Large intestine (tissue), 3 donors: ENCODE data around the gene ALG3. TPM values are rescaled to one million over a fixed set of nuclear protein-coding genes. Genes with fewer than 3 reads are reported as not detected.

Source experiments
- DNase-seq, 2 donors: peaks; one replicate each; pipeline versions ENCODE4 v3.0.0 to v3.0.0-alpha.2; 2013
- H3K27ac ChIP-seq: one replicate; pipeline ENCODE4 v1.5.1; 2013; ENCODE audit warnings: low read length
- H3K27me3 ChIP-seq: 2 replicates; pipeline ENCODE4 v1.6.1; 2013; ENCODE audit warnings: low read length; ENCODE audit not compliant: control insufficient read depth, insufficient read depth
- H3K36me3 ChIP-seq: 2 replicates; pipeline ENCODE4 v1.6.1; 2013; ENCODE audit warnings: low read length; ENCODE audit not compliant: control insufficient read depth, insufficient read depth
- H3K4me1 ChIP-seq: one replicate; pipeline ENCODE4 v1.6.1; 2013; ENCODE audit warnings: low read length; ENCODE audit not compliant: control insufficient read depth, insufficient read depth
- H3K4me3 ChIP-seq: one replicate; pipeline ENCODE4 v1.5.1; 2013; ENCODE audit warnings: low read length
- H3K9me3 ChIP-seq: one replicate; pipeline ENCODE4 v1.6.1; 2013; ENCODE audit warnings: mild to moderate bottlenecking, low read depth, low read length, moderate library complexity; ENCODE audit not compliant: control insufficient read depth
- WGBS: methylation state at CpG from one replicate; pipeline ENCODE4 v1.1.5; 2013; ENCODE audit warnings: low lambda C conversion rate; ENCODE audit not compliant: insufficient coverage; 5-methylcytosine and 5-hydroxymethylcytosine counted together
- polyA plus RNA-seq: library from polyadenylated mRNA; unstranded; fragments of 120-200 nt; gene quantifications from one replicate; pipeline ENCODE4 v1.2.1, GENCODE V29; 2013

The ALG3 gene
- polyA plus RNA-seq, 1 donor: 74.6 TPM

DNA sequence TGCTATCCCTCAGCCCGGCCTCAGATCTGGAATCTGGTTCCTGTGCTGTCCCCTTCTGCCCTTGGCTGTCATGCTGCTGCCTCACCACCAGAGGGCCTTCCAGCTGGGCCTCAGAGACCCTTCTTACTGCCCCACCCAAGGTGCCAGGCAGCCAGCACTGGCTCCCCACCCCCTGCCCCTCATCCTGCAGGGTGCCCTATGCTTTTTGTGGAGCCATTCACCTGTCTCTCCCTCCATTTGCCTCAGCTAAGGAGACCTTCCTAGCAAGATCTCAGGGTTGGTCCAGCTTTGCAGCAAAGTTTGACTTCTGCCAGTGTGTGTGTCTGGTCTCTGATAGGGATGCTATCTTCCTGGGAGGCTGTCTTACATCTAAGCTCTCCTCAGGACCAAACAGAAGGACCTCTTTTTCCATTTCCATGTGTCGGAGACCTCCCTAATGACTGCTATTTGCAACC, 21.3 kb downstream of the ALG3 start:
- DNase-seq: no peak
- no CpG with 5 or more reads among the region's 2 CpGs for WGBS

GRCh38 chr3:184223946-184224345, 24.8 kb downstream of the ALG3 start:
- Histone ChIP-seq H3K4me3 (no peak overlapping the region), H3K27me3 (peaks cover 20% of the 10 kb centered on the region), H3K9me3 (no peaks in the 10 kb centered on the region), H3K27ac (no peak overlapping the region), H3K36me3 (no peaks in the 10 kb centered on the region), H3K4me1 (no peaks in the 10 kb centered on the region)
- WGBS: no CpG with 5 or more reads among the region's 3 CpGs
- no peak for DNase-seq

More for the DNA sequence above, 21.3 kb downstream of the ALG3 start:
- Histone ChIP-seq H3K27me3 (peaks cover 50% of the 10 kb centered on the region), H3K27ac (no peak overlapping the region), H3K4me1 (peaks cover 8% of the 10 kb centered on the region), H3K4me3 (no peak overlapping the region), H3K9me3 (peaks cover 6% of the 10 kb centered on the region), H3K36me3 (no peaks in the 10 kb centered on the region)

GRCh38 chr3:184222521-184222920, 26.2 kb downstream of the ALG3 start:
- Histone ChIP-seq H3K27ac (no peak overlapping the region), H3K4me1 (no peaks in the 10 kb centered on the region), H3K9me3 (no peaks in the 10 kb centered on the region), H3K36me3 (no peaks in the 10 kb centered on the region), H3K4me3 (no peak overlapping the region), H3K27me3 (peaks cover 8% of the 10 kb centered on the region)
- no CpG with 5 or more reads among the region's 3 CpGs for WGBS
- no peak for DNase-seq

- DNase-seq: no peak
Measured at GRCh38 chr3:184218814-184219213, 29.9 kb downstream of the ALG3 start.

DNA sequence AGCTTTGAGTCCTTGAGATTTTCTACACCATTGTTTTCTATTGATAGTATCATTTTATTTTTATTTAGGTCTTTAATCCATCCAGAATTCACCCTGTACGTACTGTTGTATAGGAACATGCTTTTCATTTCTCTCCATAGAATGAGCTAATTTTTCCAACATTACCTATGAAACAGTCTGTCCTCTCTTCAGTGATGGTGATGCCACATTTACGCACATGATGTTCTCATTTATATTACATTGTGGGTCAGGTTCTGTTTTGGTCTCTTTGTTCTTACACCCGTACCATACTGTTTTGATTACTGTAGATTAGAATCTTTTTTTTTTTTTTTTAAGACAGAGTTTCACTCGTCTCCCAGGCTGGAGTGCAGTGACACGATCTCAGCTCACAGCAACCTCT, 37.0 kb downstream of the ALG3 start:
- DNase-seq: no peak
- no peaks in the 10 kb centered on the region for H3K4me1 ChIP-seq

More at GRCh38 chr3:184218814-184219213, 29.9 kb downstream of the ALG3 start:
- no peak overlapping the region for H3K4me3 ChIP-seq
- no peak overlapping the region for H3K27ac ChIP-seq
- H3K36me3 ChIP-seq: no peaks in the 10 kb centered on the region
- WGBS: 75% methylated on average over 1 of the region's 4 CpGs
- no peaks in the 10 kb centered on the region for H3K9me3 ChIP-seq
- H3K4me1 ChIP-seq: no peaks in the 10 kb centered on the region
- peaks cover 2% of the 10 kb centered on the region for H3K27me3 ChIP-seq

GRCh38 chr3:184211297-184211696, 37.5 kb downstream of the ALG3 start:
- H3K27ac ChIP-seq: no peak overlapping the region
- 86% methylated on average over 1 of the region's 5 CpGs for WGBS
- no peak for DNase-seq
- H3K4me1 ChIP-seq: no peaks in the 10 kb centered on the region
- H3K36me3 ChIP-seq: no peaks in the 10 kb centered on the region
- peaks cover 6% of the 10 kb centered on the region for H3K27me3 ChIP-seq
- H3K9me3 ChIP-seq: no peaks in the 10 kb centered on the region
- no peak overlapping the region for H3K4me3 ChIP-seq

More for the DNA sequence above, 37.0 kb downstream of the ALG3 start:
- Histone ChIP-seq H3K9me3 (no peaks in the 10 kb centered on the region), H3K36me3 (no peaks in the 10 kb centered on the region), H3K27me3 (peaks cover 3% of the 10 kb centered on the region), H3K27ac (no peak overlapping the region), H3K4me3 (no peak overlapping the region)
- 93% methylated on average over 2 of the region's 5 CpGs for WGBS

DNA sequence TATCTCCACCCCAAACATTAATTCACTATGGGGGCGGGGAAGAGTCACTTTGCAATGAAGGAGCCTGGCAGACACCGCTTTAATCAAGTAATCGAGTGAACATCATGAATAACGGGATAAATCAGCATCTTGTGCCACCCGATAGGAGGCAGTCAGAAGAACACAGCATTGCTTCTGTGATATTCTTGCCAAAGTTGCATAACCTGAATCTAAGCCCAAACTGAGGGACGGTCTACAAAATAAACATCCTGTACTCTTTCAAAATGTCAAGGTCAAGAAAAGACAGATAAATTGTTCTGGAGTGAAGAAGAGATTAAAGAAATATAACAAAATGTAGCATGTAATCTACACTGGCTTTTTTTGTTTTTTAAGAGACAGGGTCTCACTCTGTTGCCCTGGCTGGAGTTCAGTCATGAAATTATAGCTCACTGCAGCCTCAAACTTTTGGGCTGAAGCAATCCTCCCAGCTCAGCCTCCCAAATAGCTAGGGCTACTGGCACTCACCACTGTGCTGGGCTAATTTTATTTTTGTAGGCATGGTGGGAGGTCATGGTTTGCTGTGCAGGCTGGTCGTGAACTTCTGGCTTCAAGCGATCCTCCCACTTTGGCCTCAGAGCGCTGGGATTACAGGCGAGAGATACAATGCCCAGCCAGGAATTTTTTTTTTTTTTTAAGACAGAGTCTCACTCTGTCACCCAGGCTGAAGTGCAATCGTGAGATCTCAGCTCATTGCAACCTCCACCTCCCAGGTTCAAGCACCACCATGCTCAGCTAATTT, 39.4 kb downstream of the ALG3 start:
- WGBS: 50% methylated on average over 1 of the region's 11 CpGs
- Histone ChIP-seq H3K27ac (no peak overlapping the region), H3K9me3 (no peaks in the 10 kb centered on the region)

GRCh38 chr3:184203526-184203925, 45.2 kb downstream of the ALG3 start:
- H3K4me1 ChIP-seq: no peaks in the 10 kb centered on the region
- 79% methylated on average over 2 of the region's 8 CpGs for WGBS
- no peak for DNase-seq
- H3K27ac ChIP-seq: no peak overlapping the region
- H3K27me3 ChIP-seq: peaks cover 14% of the 10 kb centered on the region
- H3K4me3 ChIP-seq: no peak overlapping the region
- H3K36me3 ChIP-seq: no peaks in the 10 kb centered on the region
- no peaks in the 10 kb centered on the region for H3K9me3 ChIP-seq

More for the DNA sequence above, 39.4 kb downstream of the ALG3 start:
- no peak for DNase-seq
- Histone ChIP-seq H3K4me3 (no peak overlapping the region), H3K4me1 (no peaks in the 10 kb centered on the region), H3K27me3 (peaks cover 14% of the 10 kb centered on the region), H3K36me3 (no peaks in the 10 kb centered on the region)

DNA sequence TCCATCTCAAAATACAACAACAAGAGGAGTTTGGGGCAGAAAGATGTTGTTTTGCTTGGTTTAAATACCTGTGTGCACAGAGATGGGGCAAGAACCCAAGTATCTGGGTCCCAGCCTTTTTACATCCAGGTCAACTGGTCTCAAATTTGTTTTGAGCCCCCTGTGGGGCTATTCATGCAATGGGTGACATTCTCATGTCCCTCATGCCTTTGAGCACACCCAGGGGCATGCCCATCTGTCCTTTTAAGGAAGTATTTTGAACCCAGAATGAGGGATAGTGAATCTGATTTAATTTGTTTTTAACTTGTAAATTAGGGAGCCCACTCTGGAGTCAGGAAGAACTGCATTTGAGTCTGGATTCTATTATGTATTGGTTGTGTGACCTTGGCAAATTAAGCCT, 47.9 kb downstream of the ALG3 start:
- Histone ChIP-seq H3K27ac (no peak overlapping the region), H3K9me3 (no peaks in the 10 kb centered on the region), H3K27me3 (peaks cover 3% of the 10 kb centered on the region), H3K36me3 (peaks cover under 1% of the 10 kb centered on the region), H3K4me3 (no peak overlapping the region), H3K4me1 (no peaks in the 10 kb centered on the region)
- DNase-seq: no peak

GRCh38 chr3:184198509-184198908, 50.3 kb downstream of the ALG3 start:
- WGBS: no CpG with 5 or more reads among the region's 9 CpGs
- Histone ChIP-seq H3K9me3 (no peaks in the 10 kb centered on the region), H3K27me3 (no peaks in the 10 kb centered on the region), H3K27ac (no peak overlapping the region), H3K4me3 (no peak overlapping the region), H3K4me1 (no peaks in the 10 kb centered on the region), H3K36me3 (peaks cover 20% of the 10 kb centered on the region)
- DNase-seq: no peak

- no peaks in the 10 kb centered on the region for H3K27me3 ChIP-seq
- DNase-seq: no peak
- no peaks in the 10 kb centered on the region for H3K4me1 ChIP-seq
- no peak overlapping the region for H3K27ac ChIP-seq
- WGBS: no CpG with 5 or more reads among the region's 6 CpGs
- peaks cover 38% of the 10 kb centered on the region for H3K36me3 ChIP-seq
- no peaks in the 10 kb centered on the region for H3K9me3 ChIP-seq
- no peak overlapping the region for H3K4me3 ChIP-seq
Measured at GRCh38 chr3:184196536-184196935, 52.2 kb downstream of the ALG3 start.
